GM23338 (cell line): ENCODE measurements around the gene TSC22D2.
A peak's percentile ranks its signal among the peaks of the same experiment; 100 is the strongest.

Experiments
- CREB1 ChIP-seq: fragments of 250-450 bp; sonication (Bioruptor Pico); IDR thresholded peaks from 2 replicates; pipeline ENCODE4 v1.5.0; 2020; ENCODE audit warnings: low read depth, mild to moderate bottlenecking, moderate library complexity
- EZH2 ChIP-seq: fragments of 200-600 bp; sonication (generic); IDR thresholded peaks from one replicate; pipeline ENCODE4 v1.8.0; 2017; ENCODE audit warnings: antibody characterized with exemption, mild to moderate bottlenecking, low read depth; ENCODE audit not compliant: unreplicated experiment
- STAT1 ChIP-seq: IDR thresholded peaks from one replicate; pipeline ENCODE4 v1.6.1; 2016; ENCODE audit warnings: antibody characterized with exemption; ENCODE audit not compliant: unreplicated experiment
- TF ChIP-seq, protein P1 (sequence below), 2 experiments: fragments of 200-600 bp in 1 of 2; sonication (generic) in 1 of 2; conservative IDR thresholded peaks; 2 replicates each; pipeline versions ENCODE4 v1.5.1 to v1.6.1; 2016 to 2017; ENCODE audit warnings: antibody characterized with exemption in 2 of 2, low read depth in 2 of 2, mild to moderate bottlenecking in 2 of 2, moderate library complexity in 1 of 2

- TF ChIP-seq, protein P1, sequence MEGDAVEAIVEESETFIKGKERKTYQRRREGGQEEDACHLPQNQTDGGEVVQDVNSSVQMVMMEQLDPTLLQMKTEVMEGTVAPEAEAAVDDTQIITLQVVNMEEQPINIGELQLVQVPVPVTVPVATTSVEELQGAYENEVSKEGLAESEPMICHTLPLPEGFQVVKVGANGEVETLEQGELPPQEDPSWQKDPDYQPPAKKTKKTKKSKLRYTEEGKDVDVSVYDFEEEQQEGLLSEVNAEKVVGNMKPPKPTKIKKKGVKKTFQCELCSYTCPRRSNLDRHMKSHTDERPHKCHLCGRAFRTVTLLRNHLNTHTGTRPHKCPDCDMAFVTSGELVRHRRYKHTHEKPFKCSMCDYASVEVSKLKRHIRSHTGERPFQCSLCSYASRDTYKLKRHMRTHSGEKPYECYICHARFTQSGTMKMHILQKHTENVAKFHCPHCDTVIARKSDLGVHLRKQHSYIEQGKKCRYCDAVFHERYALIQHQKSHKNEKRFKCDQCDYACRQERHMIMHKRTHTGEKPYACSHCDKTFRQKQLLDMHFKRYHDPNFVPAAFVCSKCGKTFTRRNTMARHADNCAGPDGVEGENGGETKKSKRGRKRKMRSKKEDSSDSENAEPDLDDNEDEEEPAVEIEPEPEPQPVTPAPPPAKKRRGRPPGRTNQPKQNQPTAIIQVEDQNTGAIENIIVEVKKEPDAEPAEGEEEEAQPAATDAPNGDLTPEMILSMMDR (conservative IDR thresholded peaks at IDR 0.05; ENCODE audit: low read depth in 2 of 2) = 0 out of 4 replicates have a peak, but pooled peaks have one; percentile 7 to 14
- peak; percentile 99 for TF ChIP-seq CREB1 (CRISPR knock-in tag)
- TF ChIP-seq EZH2 = no peak
- no peak for TF ChIP-seq STAT1
These were observed at the start of gene TSC22D2 for GRCh38 chr3:150408221-150409124.
